ENCODE measurements around the gene CACNA1B.
"Not testable (repeated sequence)": the region's sequence is repeated elsewhere in the genome, so short reads cannot be mapped to it uniquely, and the experiment has no call there.

Gene CACNA1B

DNA sequence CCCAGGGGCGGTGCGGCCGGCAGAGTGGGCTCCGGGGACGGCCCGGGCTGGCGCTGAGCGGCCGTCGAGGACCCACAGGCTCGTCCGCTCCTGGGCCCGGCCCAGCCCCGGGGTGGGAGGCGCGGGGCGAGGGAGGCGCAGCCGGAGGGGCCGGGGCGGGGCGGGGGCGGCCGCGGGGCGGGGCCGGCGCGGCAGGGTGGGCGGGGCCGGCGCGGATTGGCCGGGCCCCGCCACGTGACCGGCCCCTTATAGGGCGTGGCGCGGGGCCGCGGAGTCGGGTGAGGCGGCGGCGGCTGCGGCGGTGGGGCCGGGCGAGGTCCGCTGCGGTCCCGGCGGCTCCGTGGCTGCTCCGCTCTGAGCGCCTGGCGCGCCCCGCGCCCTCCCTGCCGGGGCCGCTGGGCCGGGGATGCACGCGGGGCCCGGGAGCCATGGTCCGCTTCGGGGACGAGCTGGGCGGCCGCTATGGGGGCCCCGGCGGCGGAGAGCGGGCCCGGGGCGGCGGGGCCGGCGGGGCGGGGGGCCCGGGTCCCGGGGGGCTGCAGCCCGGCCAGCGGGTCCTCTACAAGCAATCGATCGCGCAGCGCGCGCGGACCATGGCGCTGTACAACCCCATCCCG, at the start of gene CACNA1B:
Gene CACNA1B (plus strand): TSS at position 277 of the 617 bp plus-strand sequence. CDS start 152 bp downstream, at position 429.
- DNase-seq (ENCODE audit: low read depth) = not testable (repeated sequence)

- no peak for DNase-seq (ENCODE audit: low read depth)
Measured at GRCh38 chr9:137827908-137828526, 49.6 kb upstream of the CACNA1B start.

- no peak for DNase-seq (ENCODE audit: low read depth)
Measured at GRCh38 chr9:137828527-137829259, 48.9 kb upstream of the CACNA1B start.

DNA sequence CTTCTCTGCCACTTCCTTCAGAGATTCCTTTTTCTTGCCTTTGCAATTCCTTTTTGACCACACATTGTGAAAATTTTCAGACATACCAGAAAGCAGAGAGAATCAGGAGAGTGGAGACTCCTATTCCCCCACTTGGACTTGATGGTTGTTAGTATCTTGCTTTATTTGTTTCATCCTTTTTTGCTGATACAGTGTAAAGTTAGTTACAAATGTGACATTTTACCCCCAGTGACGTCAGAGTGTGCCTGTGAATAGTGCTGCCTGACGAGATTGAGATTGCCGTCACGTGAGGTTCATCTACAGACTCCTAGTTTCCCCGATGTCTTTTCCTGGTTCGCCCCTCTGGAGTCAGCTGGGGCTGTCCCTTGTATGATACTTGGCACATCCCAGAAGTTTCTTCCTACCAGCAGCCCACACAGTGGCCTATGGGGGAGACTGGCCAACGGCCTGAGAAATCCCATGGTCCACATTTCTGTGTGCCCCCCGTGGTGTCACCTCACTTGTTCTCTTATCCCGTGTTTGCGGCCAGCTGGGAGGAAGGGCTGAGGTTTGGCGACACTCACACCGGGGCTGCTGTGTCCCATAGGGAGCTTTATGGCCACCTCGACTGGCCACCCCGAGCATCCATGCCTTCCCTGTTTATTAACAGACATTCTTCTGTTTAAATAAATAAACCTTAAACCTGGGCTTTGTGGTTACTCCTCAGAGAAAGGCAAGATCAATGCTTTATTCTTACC, 48.2 kb upstream of the CACNA1B start:
- no peak for DNase-seq (ENCODE audit: low read depth)

DNA sequence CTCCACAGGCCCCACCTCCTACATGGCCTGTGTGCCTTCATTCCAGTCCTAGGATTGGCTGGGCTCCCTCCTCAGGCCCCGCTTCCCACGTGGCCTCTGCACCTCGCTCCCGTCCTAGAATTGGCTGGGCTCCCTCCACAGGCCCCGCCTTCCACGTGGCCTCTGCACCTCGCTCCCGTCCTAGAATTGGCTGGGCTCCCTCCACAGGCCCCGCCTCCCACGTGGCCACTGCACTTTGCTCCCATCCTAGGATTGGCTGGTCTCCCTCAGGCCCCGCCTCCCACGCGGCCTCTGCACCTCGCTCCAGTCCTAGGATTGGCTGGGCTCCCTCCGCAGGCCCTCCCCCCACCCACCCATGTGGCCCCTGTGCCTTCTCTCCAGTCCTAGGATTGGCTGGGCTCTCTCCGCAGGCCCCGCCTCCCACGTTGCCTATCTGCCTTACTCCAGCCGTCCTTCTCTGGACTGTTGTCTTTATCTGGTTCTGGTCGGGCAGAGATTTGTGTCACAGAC, 45.3 kb upstream of the CACNA1B start:
- DNase-seq (ENCODE audit: low read depth) = no peak

- no peak for DNase-seq (ENCODE audit: low read depth)
Measured at GRCh38 chr9:137832830-137833590, 44.6 kb upstream of the CACNA1B start.

DNA sequence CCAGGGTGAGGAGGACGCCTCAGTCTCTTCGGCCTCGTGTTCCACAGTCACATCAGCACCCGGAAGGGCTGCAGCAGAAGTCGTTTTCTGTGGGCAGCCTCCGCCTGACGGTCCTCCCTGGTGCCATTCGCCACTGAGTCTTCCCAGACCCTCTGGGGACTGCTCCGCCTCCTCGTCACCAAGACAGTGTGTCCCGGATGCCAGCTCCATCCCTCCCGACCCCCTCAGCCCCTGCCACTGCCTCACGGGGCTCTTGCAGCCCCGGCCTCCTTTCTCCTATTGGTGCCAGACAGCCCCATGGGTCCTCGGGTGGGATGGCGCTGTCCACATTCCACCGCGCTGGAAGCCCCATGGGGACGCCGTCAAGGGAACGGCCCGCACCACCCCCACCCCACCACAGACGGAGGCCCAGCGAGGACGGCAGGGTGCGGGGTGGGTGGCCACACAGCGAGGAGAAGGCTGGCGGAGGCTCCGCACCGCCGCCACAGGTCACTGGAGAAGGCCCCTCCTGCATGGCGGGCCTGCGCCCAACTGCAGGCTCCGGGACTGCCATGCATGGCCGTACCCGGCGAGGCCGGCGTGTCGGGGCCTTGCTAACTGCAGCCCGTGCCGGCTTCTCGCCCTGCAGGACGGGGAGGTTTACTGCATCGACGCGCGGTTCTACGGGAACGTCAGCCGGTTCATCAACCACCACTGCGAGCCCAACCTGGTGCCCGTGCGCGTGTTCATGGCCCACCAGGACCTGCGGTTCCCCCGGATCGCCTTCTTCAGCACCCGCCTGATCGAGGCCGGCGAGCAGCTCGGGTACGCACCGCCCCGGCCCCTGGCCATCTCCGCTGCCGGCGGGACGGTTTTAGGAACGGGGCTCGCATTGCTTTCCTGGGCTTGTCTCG, 43.6 kb upstream of the CACNA1B start:
- no peak for DNase-seq (ENCODE audit: low read depth)

GRCh38 chr9:137834846-137835546, 42.6 kb upstream of the CACNA1B start:
- no peak for DNase-seq (ENCODE audit: low read depth)

- DNase-seq (ENCODE audit: low read depth) = no peak
Measured at GRCh38 chr9:137836151-137836830, 41.3 kb upstream of the CACNA1B start.

DNA sequence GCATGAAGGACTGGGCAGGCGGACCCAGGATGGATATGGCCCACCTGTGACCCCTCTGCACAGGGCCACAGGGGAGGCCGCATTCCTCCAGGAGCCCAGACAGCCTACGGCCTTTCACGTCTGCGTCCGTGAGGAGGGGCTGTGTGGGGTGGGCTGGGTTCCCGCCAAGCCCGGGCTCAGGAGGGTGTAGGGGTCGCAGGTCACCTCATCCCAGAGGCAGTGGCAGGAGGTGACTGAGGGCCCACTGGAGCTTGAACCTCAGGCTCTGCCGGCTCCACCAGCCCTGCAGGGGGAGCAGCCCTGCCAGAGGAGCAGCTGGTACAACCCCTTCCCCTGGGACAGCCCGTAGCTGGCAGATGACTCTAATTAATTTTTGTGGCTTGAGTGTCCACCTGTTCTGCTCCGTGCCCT, 40.7 kb upstream of the CACNA1B start:
- DNase-seq (ENCODE audit: low read depth) = no peak

DNA sequence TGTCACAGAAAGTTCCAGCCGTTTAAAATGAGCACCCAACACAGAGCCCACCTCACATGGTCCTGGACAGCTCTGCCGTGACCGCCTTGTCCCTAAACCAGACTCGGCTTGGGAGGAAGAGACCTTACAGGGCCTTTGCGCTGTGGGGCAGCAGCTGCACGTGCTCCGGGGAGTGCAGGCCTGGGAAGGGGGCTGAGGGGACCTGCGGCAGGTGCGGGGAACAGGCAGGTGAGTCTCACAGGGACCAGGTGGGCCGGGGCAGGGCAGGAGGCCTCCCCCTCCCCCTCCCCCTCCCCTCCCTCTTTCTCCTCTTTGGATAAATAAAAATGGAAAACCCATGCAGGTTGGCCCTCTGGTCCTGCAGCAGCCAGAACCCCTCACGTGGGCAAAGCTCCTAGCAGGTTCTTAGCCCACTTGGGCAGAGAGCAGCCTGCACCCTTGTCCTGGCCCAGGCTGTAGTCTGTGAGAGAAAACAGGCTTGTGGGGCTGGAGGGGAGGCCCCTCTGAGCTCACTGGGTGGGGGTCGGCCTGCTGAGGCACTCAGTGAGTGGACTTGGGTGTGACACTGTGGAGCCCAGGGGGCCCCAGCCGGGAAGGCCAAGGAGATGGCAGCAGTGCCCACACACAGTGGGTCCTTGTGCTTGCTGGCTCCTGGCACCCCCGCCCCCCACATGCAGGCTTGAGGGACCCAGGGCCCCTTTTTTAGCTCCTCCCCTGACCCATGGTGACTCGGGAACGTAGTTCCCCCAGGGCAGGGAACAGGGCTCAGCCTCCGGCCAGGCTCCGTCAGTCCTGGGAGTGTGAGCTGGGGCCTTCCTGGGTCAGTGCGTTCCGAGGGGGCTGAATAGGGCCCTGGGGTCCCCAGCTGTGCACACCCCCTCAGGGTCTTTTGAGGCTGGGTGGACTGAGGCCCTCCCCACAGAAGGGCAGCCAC, 40.0 kb upstream of the CACNA1B start:
- no peak for DNase-seq (ENCODE audit: low read depth)

GRCh38 chr9:137838576-137838975, 39.0 kb upstream of the CACNA1B start:
- no peak for DNase-seq (ENCODE audit: low read depth)

GRCh38 chr9:137843355-137843754, 34.2 kb upstream of the CACNA1B start:
- no peak for DNase-seq (ENCODE audit: low read depth)

GRCh38 chr9:137851516-137852267, 25.9 kb upstream of the CACNA1B start:
- no peak for DNase-seq (ENCODE audit: low read depth)

DNA sequence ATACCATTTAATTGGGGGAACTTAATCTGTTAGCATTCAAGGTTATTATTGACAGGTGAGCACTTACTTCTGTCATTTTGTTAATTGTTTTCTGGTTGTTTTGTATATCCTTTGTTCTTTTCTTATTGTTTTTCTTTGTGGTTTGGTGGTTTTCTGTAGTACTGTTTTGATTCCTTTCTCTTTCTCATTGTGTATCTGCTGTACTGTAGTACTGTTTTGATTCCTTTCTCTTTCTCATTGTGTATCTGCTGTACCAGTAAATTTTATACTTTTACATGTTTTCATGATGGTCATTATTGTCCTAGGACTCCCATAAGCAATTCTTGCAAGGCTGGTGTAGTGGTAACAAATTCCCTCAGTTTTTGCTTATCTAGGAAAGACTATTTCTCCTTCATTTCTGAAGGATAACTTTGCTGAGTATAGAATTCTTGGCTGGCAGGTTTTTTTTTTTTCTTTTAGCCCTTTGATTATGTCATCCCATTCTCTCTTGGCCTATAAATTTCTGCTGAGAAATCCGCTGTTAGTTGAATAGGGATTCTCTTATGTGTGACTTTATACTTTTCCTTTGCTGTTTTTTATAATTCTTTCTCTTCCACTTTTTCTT, 24.1 kb upstream of the CACNA1B start:
- DNase-seq (ENCODE audit: low read depth) = no peak

GRCh38 chr9:137860361-137860760, 17.2 kb upstream of the CACNA1B start:
- no peak for DNase-seq (ENCODE audit: low read depth)

GRCh38 chr9:137865581-137866145, 11.9 kb upstream of the CACNA1B start:
- no peak for DNase-seq (ENCODE audit: low read depth)

Data from GM04503 (cell line).